Measurements from ENCODE around the gene ARHGAP28. TPM values are rescaled to one million over a fixed set of nuclear protein-coding genes. Genes with fewer than 3 reads are reported as not detected.

Gene ARHGAP28
- polyA plus RNA-seq, 1 of the 3 experiments (the other 2 are of a cell fraction), result 0.99 TPM

DNA sequence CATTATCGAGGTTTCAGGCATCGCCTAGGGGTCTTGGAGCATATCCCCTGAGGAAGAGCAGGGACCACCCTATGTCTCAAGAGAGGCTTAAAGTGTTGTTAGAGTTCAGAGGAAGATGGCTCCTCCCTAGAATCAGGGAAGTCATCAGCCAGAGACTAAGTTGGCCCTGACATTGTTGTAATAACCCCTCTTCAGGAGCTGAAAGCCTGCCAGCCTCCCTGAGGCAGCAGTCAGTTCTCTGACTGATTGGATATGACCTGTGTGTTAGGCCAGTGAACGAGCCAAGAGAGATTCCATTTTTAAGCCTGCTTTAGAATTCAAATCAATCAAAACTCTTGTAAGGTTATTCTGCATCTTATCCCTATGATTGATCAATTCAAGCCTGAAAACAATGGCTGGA lies 34.9 kb downstream of the ARHGAP28 start:
- Histone ChIP-seq H3K27me3 (ENCODE audit: insufficient read depth) (no peaks in the 10 kb centered on the region), H3K9ac (no peak overlapping the region), H3K4me2 (no peak overlapping the region), H4K20me1 (ENCODE audit: insufficient read depth) (no peaks in the 10 kb centered on the region), H3K79me2 (ENCODE audit: insufficient read depth) (no peaks in the 10 kb centered on the region), H3K9me2 (no peaks in the 10 kb centered on the region), H3F3A (replicated peaks; ENCODE audit: insufficient read depth) (no peaks in the 10 kb centered on the region), H3K4me3 (ENCODE audit: low read depth in 2 of 2, low read length in 1 of 2) (no peak overlapping the region), H3K27ac (ENCODE audit: low read depth in 2 of 2, low read length in 1 of 2) (peak overlapping the region in 1 of 2 experiments; percentile 43; a peak in 2 of 4 replicates), H3K4me1 (ENCODE audit: control insufficient read depth in 1 of 2, insufficient read depth in 2 of 2, low read depth in 1 of 2, low read length in 1 of 2) (peaks cover 0 to 7% of the 10 kb centered on the region in 2 experiments; a peak in 1 of 4 replicates), H2AFZ (ENCODE audit: low read depth) (no peak overlapping the region), H3K9me3 (no peaks in the 10 kb centered on the region), H3K36me3 (replicated peaks in 1 of 2; ENCODE audit: control insufficient read depth in 1 of 2, insufficient read depth in 2 of 2, low read length in 1 of 2) (no peaks in the 10 kb centered on the region)
- POLR2A ChIA-PET, result no interaction called here
- CTCF ChIA-PET, result interaction anchor here (1.3 to 1.7 kb wide), 2 partner anchors 11 to 31 kb away, joined by 3 to 5 read pairs; no protein-coding TSS in a partner anchor
- no peak for TF ChIP-seq YY1 (IDR thresholded peaks at IDR 0.05; ENCODE audit: low read depth)
- no peak for TF ChIP-seq GABPA (IDR thresholded peaks at IDR 0.05; ENCODE audit: low read depth)
- no peak for TF ChIP-seq TEAD4 (IDR thresholded peaks at IDR 0.05; ENCODE audit: borderline replicate concordance, insufficient read depth)
- TF ChIP-seq NFIC (IDR thresholded peaks at IDR 0.05; ENCODE audit: borderline replicate concordance), result no peak
- no peak for TF ChIP-seq RCOR1 (IDR thresholded peaks at IDR 0.05; ENCODE audit: low read length)
- no peak for TF ChIP-seq MAX (IDR thresholded peaks at IDR 0.05; ENCODE audit: low read depth)
- no peak for TF ChIP-seq MXI1 (IDR thresholded peaks at IDR 0.05; ENCODE audit: low read depth, low read length)
- no peak for TF ChIP-seq CHD2 (IDR thresholded peaks at IDR 0.05; ENCODE audit: low read length, partially characterized antibody)
- TF ChIP-seq, protein P1, sequence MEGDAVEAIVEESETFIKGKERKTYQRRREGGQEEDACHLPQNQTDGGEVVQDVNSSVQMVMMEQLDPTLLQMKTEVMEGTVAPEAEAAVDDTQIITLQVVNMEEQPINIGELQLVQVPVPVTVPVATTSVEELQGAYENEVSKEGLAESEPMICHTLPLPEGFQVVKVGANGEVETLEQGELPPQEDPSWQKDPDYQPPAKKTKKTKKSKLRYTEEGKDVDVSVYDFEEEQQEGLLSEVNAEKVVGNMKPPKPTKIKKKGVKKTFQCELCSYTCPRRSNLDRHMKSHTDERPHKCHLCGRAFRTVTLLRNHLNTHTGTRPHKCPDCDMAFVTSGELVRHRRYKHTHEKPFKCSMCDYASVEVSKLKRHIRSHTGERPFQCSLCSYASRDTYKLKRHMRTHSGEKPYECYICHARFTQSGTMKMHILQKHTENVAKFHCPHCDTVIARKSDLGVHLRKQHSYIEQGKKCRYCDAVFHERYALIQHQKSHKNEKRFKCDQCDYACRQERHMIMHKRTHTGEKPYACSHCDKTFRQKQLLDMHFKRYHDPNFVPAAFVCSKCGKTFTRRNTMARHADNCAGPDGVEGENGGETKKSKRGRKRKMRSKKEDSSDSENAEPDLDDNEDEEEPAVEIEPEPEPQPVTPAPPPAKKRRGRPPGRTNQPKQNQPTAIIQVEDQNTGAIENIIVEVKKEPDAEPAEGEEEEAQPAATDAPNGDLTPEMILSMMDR (IDR thresholded peaks at IDR 0.05), result no peak
- TF ChIP-seq EZH2phosphoT487 (IDR thresholded peaks at IDR 0.05; ENCODE audit: borderline replicate concordance, low read depth), result no peak
- no peak for TF ChIP-seq SIN3A (IDR thresholded peaks at IDR 0.05; ENCODE audit: borderline replicate concordance, low read depth, low read length)
- no peak for TF ChIP-seq RXRA (IDR thresholded peaks at IDR 0.05; ENCODE audit: borderline replicate concordance, low read depth)
- no peak for TF ChIP-seq USF1 (IDR thresholded peaks at IDR 0.05; ENCODE audit: borderline replicate concordance, low read depth)
- TF ChIP-seq FOXM1 (IDR thresholded peaks at IDR 0.05; ENCODE audit: low read depth), result no peak
- TF ChIP-seq SMC3 (IDR thresholded peaks at IDR 0.05; ENCODE audit: low read depth, low read length), result no peak
- no peak for TF ChIP-seq REST (IDR thresholded peaks at IDR 0.05; ENCODE audit: low read depth, low read length)
- TF ChIP-seq RAD21 (IDR thresholded peaks at IDR 0.05; ENCODE audit: low read length), result no peak
- TF ChIP-seq RFX5 (IDR thresholded peaks at IDR 0.05; ENCODE audit: low read length), result no peak
- no peak for TF ChIP-seq ELF1 (IDR thresholded peaks at IDR 0.05)
- TF ChIP-seq TAF1 (IDR thresholded peaks at IDR 0.05; ENCODE audit: borderline replicate concordance, low read depth, low read length), result no peak
- no peak for DNase-seq
- WGBS (ENCODE audit: low lambda C conversion rate), result 71% methylated on average over 1 of the region's 3 CpGs
